ENCODE data around the gene MKLN1. TPM values are rescaled to one million over a fixed set of nuclear protein-coding genes. Genes with fewer than 3 reads are reported as not detected.
"Not testable (repeated sequence)": the region's sequence is repeated elsewhere in the genome, so short reads cannot be mapped to it uniquely, and the experiment has no call there.

Gene MKLN1
- total RNA-seq, 2 donors from 2014 or later = 46.7 to 56.2 TPM

GRCh38 chr7:131409129-131409766 lies 81.6 kb downstream of the MKLN1 start:
- Mint-ChIP-seq H3K4me1 (ENCODE audit: low read depth in 2 of 2) (peaks cover 6 to 10% of the 10 kb centered on the region in 2 donors), H3K27ac (no peak overlapping the region), H3K36me3 (no peaks in the 10 kb centered on the region), H3K4me3 (no peak overlapping the region), H3K9me3 (no peaks in the 10 kb centered on the region), H3K27me3 (no peaks in the 10 kb centered on the region)
- no peak for DNase-seq (ENCODE audit: low spot score)
- no peak for ATAC-seq

- Mint-ChIP-seq H3K27me3 (no peaks in the 10 kb centered on the region), H3K4me1 (ENCODE audit: low read depth in 2 of 2) (peaks cover 3 to 10% of the 10 kb centered on the region in 2 donors), H3K4me3 (no peak overlapping the region), H3K27ac (no peak overlapping the region), H3K36me3 (no peaks in the 10 kb centered on the region), H3K9me3 (no peaks in the 10 kb centered on the region)
- DNase-seq (ENCODE audit: low spot score) (no peak), ATAC-seq (no peak)
Measured at GRCh38 chr7:131412031-131412430, 84.4 kb downstream of the MKLN1 start.

GRCh38 chr7:131413711-131414110 lies 86.0 kb downstream of the MKLN1 start:
- H3K27ac Mint-ChIP-seq = no peak overlapping the region
- no peaks in the 10 kb centered on the region for H3K27me3 Mint-ChIP-seq
- H3K36me3 Mint-ChIP-seq = peaks cover 5% of the 10 kb centered on the region
- H3K9me3 Mint-ChIP-seq = no peaks in the 10 kb centered on the region
- peaks cover 0 to 5% of the 10 kb centered on the region in 2 donors for H3K4me1 Mint-ChIP-seq (ENCODE audit: low read depth in 2 of 2)
- H3K4me3 Mint-ChIP-seq = no peak overlapping the region
- DNase-seq (ENCODE audit: low spot score) = no peak
- no peak for ATAC-seq

- no peak for DNase-seq (ENCODE audit: low spot score)
- Mint-ChIP-seq H3K27ac (no peak overlapping the region), H3K4me3 (no peak overlapping the region), H3K4me1 (ENCODE audit: low read depth in 2 of 2) (peaks cover 4 to 9% of the 10 kb centered on the region in 2 donors), H3K27me3 (no peaks in the 10 kb centered on the region), H3K36me3 (no peaks in the 10 kb centered on the region), H3K9me3 (no peaks in the 10 kb centered on the region)
- no peak for ATAC-seq
Measured at GRCh38 chr7:131424219-131424822, 96.6 kb downstream of the MKLN1 start.

- Mint-ChIP-seq H3K27me3 (no peaks in the 10 kb centered on the region), H3K4me3 (no peak overlapping the region), H3K4me1 (ENCODE audit: low read depth in 2 of 2) (peaks cover 0 to 5% of the 10 kb centered on the region in 2 donors), H3K36me3 (peaks cover 6% of the 10 kb centered on the region), H3K27ac (no peak overlapping the region), H3K9me3 (no peaks in the 10 kb centered on the region)
- DNase-seq (ENCODE audit: low spot score) (no peak), ATAC-seq (no peak)
Measured at GRCh38 chr7:131425992-131426391, 98.3 kb downstream of the MKLN1 start.

- not testable (repeated sequence) for H3K27ac Mint-ChIP-seq, H3K9me3 Mint-ChIP-seq
- H3K36me3 Mint-ChIP-seq = peaks cover 13% of the 10 kb centered on the region
Measured at GRCh38 chr7:131430826-131431225, 103.2 kb downstream of the MKLN1 start.

GRCh38 chr7:131431289-131431688 lies 103.6 kb downstream of the MKLN1 start:
- Mint-ChIP-seq H3K27ac (no peak overlapping the region), H3K4me1 (ENCODE audit: low read depth in 2 of 2) (peaks cover 0 to 9% of the 10 kb centered on the region in 2 donors), H3K36me3 (peaks cover 13% of the 10 kb centered on the region), H3K9me3 (no peaks in the 10 kb centered on the region), H3K4me3 (no peak overlapping the region), H3K27me3 (no peaks in the 10 kb centered on the region)
- ATAC-seq (no peak), DNase-seq (ENCODE audit: low spot score) (no peak)

More at GRCh38 chr7:131430826-131431225, 103.2 kb downstream of the MKLN1 start:
- H3K4me1 Mint-ChIP-seq (ENCODE audit: low read depth in 2 of 2); ATAC-seq; DNase-seq (ENCODE audit: low spot score); H3K27me3 Mint-ChIP-seq; H3K4me3 Mint-ChIP-seq: not testable (repeated sequence)

GRCh38 chr7:131431756-131432155 lies 104.1 kb downstream of the MKLN1 start:
- Mint-ChIP-seq H3K36me3 (peaks cover 13% of the 10 kb centered on the region), H3K9me3 (no peaks in the 10 kb centered on the region), H3K4me1 (ENCODE audit: low read depth in 2 of 2) (peaks cover 0 to 9% of the 10 kb centered on the region in 2 donors), H3K4me3 (no peak overlapping the region), H3K27me3 (no peaks in the 10 kb centered on the region), H3K27ac (no peak overlapping the region)
- ATAC-seq (no peak), DNase-seq (ENCODE audit: low spot score) (no peak)

GRCh38 chr7:131436384-131436783 lies 108.7 kb downstream of the MKLN1 start:
- no peak for ATAC-seq
- peaks cover 26% of the 10 kb centered on the region for H3K36me3 Mint-ChIP-seq
- no peaks in the 10 kb centered on the region for H3K9me3 Mint-ChIP-seq

GRCh38 chr7:131438969-131439368 lies 111.3 kb downstream of the MKLN1 start:
- no peak overlapping the region for H3K4me3 Mint-ChIP-seq
- DNase-seq (ENCODE audit: low spot score) = no peak
- H3K36me3 Mint-ChIP-seq = peaks cover 22% of the 10 kb centered on the region
- no peaks in the 10 kb centered on the region for H3K27me3 Mint-ChIP-seq
- H3K4me1 Mint-ChIP-seq (ENCODE audit: low read depth in 2 of 2) = peaks cover 0 to 6% of the 10 kb centered on the region in 2 donors
- no peak overlapping the region for H3K27ac Mint-ChIP-seq
- no peak for ATAC-seq
- no peaks in the 10 kb centered on the region for H3K9me3 Mint-ChIP-seq

More at GRCh38 chr7:131436384-131436783, 108.7 kb downstream of the MKLN1 start:
- Mint-ChIP-seq H3K4me1 (ENCODE audit: low read depth in 2 of 2) (peaks cover 0 to 6% of the 10 kb centered on the region in 2 donors), H3K4me3 (no peak overlapping the region), H3K27ac (no peak overlapping the region), H3K27me3 (no peaks in the 10 kb centered on the region)
- DNase-seq (ENCODE audit: low spot score) = no peak

- Mint-ChIP-seq H3K27me3 (no peaks in the 10 kb centered on the region), H3K36me3 (peaks cover 19% of the 10 kb centered on the region), H3K9me3 (no peaks in the 10 kb centered on the region), H3K4me3 (no peak overlapping the region), H3K4me1 (ENCODE audit: low read depth in 2 of 2) (no peaks in the 10 kb centered on the region), H3K27ac (no peak overlapping the region)
- no peak for DNase-seq (ENCODE audit: low spot score)
- ATAC-seq = no peak
Measured at GRCh38 chr7:131443496-131443895, 115.8 kb downstream of the MKLN1 start.

GRCh38 chr7:131444683-131445082 lies 117.0 kb downstream of the MKLN1 start:
- no peaks in the 10 kb centered on the region for H3K4me1 Mint-ChIP-seq (ENCODE audit: low read depth in 2 of 2)
- H3K36me3 Mint-ChIP-seq = peaks cover 22% of the 10 kb centered on the region
- ATAC-seq (no peak), DNase-seq (ENCODE audit: low spot score) (no peak)
- no peak overlapping the region for H3K27ac Mint-ChIP-seq
- no peaks in the 10 kb centered on the region for H3K9me3 Mint-ChIP-seq
- no peak overlapping the region for H3K4me3 Mint-ChIP-seq
- no peaks in the 10 kb centered on the region for H3K27me3 Mint-ChIP-seq

- DNase-seq (ENCODE audit: low spot score) = no peak
- H3K4me1 Mint-ChIP-seq (ENCODE audit: low read depth in 2 of 2) = no peaks in the 10 kb centered on the region
- no peaks in the 10 kb centered on the region for H3K9me3 Mint-ChIP-seq
- H3K36me3 Mint-ChIP-seq = peaks cover 10% of the 10 kb centered on the region
- no peak overlapping the region for H3K27ac Mint-ChIP-seq
- no peak overlapping the region for H3K4me3 Mint-ChIP-seq
- ATAC-seq = no peak
- H3K27me3 Mint-ChIP-seq = no peaks in the 10 kb centered on the region
Measured at GRCh38 chr7:131449373-131449902, 121.8 kb downstream of the MKLN1 start.

- Mint-ChIP-seq H3K4me3 (no peak overlapping the region), H3K27me3 (no peaks in the 10 kb centered on the region), H3K36me3 (no peaks in the 10 kb centered on the region), H3K9me3 (no peaks in the 10 kb centered on the region), H3K4me1 (ENCODE audit: low read depth in 2 of 2) (peaks cover 0 to 8% of the 10 kb centered on the region in 2 donors), H3K27ac (no peak overlapping the region)
- ATAC-seq (no peak), DNase-seq (ENCODE audit: low spot score) (no peak)
Measured at GRCh38 chr7:131454498-131454897, 126.8 kb downstream of the MKLN1 start.

Measured in natural killer cell treated with Interleukin-12 subunit alpha and Interleukin-12 subunit beta and Interleukin-15 and Interleukin-18, amount 100 ng/mL, for 72 hours (primary cell).